Activated CD4-positive, alpha-beta T cell treated with anti-CD3 and anti-CD28 coated beads for 4 hours (primary cell): ENCODE data around the gene RFX8.
"Not testable (repeated sequence)": the region's sequence is repeated elsewhere in the genome, so short reads cannot be mapped to it uniquely, and the experiment has no call there.

Experiments
- DNase-seq, 2 donors: peaks; one replicate each; pipeline ENCODE4 v3.0.0-alpha.2; 2020

RFX8 gene

DNA sequence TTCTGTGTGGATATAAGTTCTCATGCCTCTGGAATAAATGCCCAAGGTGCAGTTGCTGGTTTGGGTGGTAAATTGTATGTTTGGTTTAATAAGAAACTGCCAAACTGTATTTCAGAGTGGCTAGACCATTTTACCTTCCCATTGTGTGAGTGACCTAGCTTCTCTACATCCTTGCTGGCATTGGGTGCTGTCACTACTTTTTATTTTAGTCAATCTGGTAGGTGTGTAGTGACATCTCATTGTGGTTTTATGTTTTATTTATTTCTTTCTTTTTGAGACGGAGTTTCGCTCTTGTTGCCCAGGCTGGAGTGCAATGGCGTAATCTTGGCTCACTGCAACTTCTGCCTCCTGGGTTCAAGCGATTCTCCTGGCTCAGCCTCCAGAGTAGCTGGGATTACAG lies 36.4 kb downstream of the RFX8 start:
- DNase-seq = not testable (repeated sequence)

DNA sequence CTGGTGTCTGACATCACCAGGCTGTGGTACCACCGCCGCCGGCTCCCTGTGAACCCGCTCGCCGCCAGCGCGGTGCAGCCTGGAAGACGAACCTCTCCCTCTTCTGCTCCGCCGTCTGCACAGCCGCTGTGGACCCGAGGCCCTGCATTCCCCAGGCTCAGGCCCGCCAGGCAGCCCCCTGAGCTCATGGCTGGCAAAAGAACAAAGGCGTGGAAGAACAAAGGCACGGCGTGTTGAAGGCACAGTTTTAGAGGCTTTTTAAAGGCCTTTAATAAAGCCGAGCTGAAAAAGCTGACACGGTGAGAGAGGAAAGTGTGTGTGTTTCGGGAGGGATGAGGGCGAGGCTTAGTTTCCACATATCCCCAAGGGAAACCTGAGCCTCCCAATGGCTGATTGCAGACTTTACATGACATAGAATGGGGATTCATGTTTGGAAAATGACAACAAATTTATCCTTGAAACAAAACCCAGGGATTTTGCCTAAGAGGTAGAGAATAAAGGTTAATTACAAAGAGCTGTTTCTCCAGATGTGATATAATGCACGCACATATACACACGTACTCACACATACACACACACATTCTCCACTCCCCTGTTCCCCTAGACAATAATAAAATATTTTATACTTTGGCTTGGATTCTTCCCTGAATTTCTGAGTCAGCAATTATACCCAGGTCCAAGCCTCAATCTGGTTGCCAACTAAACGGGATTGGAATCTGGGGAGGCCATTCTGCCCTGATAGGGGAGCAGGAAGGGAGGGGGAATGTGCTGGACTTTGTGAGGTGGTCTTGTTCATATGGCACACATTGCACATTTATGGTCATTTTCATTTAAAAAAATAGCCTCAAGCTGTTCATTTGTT lies 39.7 kb downstream of the RFX8 start:
- no peak for DNase-seq

DNA sequence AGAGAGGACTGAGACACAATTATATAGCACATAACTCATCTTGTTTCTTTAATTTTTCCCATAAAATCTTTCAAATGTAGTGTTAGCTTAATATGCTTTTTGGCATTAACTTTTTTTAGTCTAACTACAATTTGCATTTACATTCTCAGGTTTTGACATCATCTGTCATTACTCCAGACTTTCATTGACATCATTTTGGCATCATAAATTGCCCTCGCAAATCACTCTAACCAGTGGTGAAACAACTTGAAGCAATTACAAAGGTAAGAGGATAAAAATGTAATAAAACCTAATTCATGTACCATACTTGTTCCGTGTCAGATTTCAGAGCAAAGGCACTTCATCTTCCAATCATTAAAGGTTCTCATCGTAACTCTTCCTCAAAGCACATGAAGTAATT lies 41.4 kb downstream of the RFX8 start:
- DNase-seq = no peak

DNA sequence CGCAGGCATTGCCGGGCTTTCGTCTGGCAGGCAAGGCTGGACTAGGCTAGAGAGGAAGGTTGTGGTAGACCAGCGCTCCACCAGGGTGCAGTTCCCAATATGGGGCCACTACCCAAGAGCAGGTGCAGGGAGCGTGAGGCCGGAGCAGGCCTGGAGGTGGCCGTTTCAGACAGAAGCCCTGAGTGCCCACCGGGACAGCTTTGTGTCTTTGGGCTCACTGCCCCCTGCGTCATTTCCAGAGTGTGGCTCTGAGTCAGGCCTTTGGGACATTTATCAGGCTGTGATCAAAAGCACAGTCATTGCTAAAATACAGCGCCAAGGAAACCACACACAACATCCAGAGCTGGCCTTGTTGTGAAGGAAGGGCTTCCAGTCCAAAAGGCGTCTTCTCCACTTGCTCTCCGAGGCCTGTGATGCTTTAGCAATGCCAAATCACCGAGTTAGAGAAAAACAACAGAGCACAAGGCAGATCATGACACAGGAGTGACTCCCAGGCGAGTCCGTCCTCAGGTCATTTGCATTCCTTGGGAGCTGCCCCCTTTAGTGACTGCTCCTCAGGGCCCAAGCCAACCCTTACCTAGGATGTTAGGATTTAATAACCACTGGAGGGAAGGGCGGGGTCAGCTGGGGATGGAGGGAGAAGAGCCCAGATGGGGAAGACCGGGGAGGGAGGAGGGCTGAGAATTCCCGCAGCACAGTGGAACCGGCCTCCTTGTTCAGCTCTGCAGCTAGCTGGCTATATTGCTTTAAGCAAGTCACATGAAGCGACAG lies 42.3 kb downstream of the RFX8 start:
- no peak for DNase-seq

DNA sequence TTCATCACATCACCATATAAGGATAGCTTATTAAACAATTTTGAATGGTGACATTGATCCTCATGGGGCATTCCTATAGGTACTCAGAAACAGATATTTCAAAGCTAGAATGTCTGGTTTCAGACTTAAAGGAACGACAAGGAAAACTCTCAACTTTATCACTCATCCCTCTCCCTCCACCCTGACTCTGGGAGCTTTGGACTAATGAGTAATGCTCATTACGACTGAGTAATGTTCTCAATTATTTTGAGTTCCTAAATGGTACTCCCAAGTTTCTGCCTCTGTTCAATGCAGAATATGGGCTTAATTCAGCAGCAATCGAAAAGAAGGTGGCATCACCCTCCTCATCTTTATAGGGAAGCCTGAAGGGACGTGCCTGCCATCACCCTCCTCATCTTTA lies 43.4 kb downstream of the RFX8 start:
- no peak for DNase-seq

DNA sequence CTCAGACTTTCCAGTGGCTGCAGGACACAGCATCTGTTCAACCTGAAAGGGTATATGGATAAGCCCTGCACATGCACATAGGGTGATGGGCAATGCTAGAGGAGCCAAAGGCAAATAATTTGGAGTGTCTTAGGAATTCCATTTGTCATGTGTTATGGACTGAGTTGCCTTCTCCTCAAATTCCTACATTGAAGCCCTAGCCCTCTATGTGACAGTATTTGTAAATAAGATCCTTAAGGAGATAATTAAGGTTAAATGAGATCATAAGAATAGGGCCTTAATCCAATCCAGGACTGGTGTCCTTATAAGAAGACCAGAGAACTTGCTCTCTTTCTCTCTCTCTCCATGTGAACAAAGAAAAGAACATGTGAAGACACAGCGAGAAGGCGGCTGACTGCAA lies 44.8 kb downstream of the RFX8 start:
- DNase-seq = no peak

DNA sequence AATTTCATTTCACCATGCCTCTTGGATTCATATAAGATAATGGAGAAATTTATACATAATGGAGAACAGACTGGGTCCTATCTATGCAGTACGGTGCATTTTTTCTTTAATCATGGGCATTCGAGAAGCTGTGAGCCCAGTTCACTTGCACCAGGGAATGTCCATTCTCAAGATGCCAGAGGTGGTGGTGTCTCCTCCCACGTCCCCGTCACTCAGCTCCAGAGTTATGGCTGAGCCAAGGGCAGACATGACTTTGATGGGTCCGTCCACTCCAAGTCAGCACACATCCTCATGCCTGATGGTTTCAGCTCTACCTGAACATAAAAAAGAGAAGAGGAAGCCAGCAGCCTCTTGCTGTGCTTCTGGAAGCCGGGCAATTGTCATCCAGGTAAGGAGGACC lies 45.5 kb downstream of the RFX8 start:
- no peak for DNase-seq

DNA sequence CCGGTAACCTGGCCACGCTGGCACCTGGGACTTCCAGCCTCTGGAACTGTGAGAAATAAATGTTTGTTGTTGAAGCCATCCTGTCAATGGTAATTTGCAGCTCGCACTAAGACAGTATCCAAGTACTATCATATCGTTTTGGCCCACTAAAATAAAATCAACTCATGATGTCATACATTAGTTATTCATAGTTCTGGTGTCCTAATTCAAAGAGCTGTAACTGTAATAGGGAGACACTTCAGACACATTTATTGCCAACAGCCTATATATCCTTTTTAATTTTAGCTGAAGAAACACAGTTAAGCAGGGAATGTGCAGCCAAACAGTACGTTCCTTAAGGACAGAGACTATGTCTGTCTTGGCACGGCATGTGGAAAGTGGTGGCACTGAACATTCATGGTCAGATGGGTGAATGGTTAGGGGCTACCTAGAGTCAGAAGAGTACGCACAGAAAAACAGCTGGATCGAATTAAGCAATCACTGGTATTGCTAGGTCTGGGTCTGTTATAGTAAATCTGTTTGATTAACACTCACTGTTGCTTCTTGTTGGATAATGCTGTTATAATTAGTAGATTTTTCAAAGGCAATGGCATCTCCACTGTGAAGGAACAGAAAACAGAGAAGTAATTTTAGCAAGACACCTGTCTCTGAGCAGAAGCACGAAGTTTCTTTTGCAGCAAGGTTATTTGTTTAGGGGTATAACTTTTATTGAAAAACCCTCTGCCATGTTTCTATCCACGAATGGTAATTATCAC lies 46.3 kb downstream of the RFX8 start:
- DNase-seq = no peak

DNA sequence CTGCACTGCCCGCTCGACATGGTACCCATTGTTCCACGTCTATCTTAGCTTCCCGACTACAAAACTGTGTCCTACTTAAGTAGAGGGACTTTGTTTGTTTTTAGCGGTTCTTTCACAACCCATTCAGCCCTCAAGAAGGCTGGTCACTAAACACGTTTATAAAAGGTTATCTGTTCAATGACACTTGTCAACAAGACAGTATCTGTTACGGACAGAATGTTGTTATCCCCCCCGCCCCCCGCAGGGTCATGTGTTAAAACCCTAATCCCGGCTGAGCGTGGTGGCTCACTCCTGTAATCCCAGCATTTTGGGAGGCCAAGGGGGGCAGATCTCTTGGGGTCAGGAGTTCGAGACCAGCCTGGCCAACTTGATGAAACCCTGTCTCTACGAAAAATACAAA lies 47.2 kb downstream of the RFX8 start:
- DNase-seq = no peak

DNA sequence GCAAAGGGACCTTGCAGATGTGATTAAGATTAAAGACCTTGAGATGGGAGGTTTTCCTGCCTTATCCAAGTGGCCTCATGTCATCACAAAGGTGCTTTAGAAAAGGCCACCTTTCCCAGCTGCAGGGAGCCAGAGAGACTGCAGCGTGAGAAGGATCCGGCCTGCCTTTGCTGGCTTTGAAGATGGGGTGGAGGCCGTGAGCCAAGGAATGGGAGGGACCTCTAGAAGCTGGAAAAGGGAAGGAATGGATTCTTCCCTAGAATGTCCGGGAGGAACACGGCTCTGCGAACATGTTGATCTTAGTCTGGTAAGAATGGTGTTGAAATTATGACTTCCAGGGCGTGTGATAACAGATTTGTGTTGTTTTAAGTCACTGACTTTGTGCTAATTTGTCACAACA lies 47.7 kb downstream of the RFX8 start:
- no peak for DNase-seq

DNA sequence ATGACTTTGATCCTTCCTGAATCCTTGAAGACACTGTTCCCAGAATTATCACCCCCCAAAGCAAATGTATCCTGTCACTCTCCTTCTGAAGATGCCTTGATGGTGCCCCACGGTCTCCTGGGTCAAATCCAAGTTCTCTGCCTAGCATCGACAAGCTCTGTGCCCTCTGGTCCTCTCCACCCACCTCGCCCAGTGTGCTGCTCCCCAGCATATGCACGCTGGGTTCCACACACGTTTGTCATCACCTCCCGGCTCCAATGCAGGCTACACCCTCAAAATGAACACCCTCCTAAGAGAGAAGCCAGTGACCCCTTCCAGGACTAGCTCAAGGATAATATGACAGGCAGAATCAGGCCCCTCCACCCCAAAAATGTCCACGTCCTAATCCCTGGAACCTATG lies 48.1 kb downstream of the RFX8 start:
- DNase-seq = no peak

DNA sequence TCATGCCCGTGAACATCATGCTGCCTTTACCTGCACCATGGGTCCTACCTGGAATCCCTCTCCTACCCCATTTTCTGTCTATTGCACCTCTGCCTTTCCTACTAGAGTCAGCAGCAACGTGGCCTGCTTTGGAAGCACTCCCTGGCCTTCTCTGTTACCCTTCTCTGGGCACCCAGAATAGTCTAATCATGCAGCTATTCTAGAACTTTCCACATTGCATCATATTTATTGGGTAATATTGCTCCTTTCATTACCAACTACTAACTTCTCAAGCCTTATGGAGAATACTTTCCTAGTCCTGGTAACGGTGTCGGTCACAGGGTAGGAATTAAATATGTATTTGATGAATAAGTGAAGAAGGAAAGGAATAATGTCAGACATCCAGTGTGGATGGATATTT lies 54.3 kb downstream of the RFX8 start:
- DNase-seq = no peak

DNA sequence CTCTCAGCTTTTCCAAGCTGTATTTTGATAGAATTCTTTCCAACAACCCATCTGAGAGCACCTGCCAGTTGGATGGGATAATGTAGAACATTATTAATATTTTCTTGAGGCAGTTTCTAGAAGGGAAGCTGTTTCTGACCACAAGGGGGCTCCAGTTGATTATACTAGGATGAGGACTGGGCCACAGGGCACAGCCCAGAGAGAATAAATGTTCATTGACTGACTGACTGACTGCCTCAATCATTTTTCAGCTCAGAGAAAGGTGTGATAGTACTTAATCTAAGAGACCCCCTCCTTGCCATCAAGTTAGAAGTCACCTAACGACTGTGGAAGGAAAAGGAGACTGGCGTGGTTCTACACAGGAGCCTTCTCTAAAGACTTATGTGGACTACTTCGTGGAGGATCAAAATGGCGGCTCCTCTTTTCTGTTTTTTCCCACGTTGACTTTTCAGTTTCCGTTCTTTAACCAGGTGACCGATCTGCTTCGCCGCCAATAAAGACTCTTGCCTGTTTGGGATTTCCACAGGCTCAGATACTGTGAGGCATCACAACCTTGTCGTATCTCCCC lies 55.7 kb downstream of the RFX8 start:
- peak; percentile 66 to 75 for DNase-seq

DNA sequence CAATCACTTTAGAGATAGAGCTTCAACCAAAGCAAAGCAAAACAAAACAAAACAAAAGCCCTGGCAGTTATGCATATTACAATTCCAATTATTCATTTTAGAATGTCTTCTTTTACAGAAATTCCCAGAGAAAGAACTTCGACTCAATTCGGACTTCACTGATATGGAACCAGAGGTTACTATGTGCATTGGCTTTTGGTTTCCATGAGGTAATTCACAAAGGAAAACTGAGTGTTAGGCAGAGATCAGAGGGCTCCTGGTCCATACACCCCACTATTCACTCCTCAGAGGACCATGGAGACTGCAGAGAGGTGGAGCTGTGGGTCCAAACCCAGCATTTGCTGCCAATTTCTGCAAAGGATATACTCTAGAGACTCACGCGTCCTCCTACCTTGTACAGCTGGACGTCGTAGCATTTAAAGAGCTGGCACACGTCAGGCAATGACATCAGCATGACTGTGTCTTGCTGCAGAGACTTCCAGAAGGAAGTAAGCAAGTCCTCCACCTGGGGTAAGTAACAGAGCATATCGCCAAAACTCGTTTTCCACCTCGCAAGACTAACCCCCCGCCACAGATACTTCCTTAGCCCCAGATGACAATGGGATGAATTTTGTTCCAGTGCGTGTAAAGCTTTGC lies 56.3 kb downstream of the RFX8 start:
- DNase-seq = no peak

DNA sequence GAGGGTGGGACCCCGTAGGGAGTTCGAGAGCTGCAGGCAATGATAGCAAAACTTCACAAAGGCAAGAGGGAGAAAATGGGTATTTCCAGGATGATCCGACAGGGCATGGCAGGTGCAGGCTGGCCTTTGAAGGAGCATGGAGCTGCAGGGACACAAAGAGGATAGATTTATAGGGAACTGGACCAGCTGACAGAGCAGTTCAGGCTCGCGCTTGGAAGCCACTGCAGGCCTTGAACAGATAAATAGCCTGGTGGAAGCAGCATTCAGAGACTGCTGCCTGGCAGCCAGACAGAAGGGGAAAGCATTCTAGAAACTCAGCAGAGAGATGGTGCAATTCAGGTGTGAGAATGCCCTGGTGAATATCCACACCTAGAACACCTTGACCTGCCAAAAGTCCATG lies 58.3 kb downstream of the RFX8 start:
- DNase-seq = no peak

DNA sequence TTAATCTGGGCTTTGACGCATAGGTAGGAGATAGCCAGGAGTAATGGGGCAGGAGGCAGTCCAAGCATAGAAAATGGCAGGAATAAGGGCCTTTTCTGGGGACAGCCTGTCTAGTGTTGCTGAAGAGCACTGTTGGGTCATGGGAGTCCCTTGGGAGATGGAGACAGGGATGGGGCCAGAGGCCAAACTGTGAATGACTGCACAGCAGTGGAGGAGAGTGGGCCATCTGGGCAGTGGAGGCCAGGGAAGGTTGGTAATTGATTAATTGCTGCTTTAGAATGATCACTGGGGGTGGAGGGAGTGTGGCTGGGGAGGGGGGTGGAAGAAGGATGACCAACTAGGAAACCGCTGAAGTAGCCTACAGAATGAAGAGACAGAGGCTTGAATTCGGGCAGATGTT lies 59.0 kb downstream of the RFX8 start:
- no peak for DNase-seq

DNA sequence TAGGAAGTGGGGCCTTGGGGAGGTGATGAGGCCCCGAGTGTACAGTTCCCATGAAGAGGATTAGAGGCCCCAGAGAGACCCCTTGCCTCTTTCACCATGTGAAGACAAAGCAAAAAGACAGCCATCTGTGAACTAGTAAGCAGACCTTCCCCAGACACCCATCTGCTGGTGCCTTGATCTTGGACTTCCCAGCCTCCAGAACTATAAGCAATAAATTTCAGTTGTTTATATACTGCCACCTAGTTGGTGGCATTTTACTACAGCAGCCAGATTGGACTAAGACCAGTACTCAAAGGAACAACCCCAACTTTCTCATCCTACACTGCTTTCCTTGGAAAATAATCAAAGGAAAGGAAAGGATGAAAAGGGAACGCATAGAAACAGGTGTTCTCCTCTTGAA lies 59.7 kb downstream of the RFX8 start:
- DNase-seq = no peak

DNA sequence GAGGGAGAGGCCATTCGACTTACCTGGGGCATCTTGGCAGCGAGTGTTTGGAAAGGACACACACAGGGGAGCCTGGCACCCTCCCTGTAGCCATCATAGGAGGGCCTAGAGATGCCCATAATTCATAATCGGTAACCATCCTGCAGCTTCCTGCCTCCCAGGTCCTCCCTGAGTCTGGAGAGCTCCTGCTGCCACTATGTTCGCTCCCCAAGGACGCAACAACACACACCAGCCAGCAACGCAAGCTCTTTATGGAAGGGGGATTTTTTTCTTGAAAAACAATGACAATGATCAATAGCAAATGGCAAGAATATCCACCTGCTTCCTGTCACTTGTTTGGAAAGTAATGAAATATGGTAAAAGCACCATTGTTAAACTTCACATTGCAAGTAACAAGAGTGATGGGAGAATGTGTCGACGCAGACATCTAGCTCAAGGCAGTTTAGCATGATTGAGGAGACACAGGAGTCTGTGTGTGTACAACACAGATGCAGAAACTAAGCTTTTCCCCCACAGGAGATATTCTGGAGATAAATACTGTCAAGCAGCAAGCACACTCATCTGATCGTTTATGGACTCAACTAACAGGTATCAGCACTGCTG lies 62.7 kb downstream of the RFX8 start:
- no peak for DNase-seq

DNA sequence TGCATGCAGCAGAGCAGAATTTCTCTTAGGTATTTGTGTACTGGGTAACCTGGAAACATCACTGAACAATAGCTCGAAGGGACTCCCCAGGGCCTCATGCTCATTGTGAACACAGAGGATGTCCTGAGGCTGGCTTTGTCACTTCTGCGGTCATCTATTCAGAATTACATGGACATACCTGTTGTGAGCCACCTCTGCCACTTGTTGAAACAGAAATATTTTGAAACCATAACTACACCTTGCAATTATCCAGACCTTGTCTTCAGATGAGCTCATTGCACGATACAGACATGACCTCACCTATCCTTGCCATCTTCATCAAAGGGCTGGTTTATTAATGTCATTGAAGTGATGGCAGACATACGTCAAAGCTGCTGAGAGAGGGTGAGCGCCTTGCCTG lies 64.2 kb downstream of the RFX8 start:
- no peak for DNase-seq

DNA sequence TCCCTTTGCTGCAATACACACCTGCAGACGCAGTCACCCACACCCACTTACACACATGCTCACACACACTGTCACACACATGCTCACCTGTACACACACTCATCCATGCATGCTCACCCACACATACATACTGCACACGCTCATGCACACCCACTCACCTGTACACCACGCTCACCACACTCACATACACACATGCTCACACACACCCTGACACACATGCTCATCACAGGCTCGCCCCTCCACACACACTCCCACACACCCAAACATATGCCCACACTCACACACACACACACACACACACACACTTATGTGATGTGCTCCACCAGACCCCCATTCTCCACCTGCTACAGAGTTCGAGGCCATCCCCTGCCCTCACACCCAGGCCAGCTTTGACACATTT lies 64.8 kb downstream of the RFX8 start:
- DNase-seq = no peak

DNA sequence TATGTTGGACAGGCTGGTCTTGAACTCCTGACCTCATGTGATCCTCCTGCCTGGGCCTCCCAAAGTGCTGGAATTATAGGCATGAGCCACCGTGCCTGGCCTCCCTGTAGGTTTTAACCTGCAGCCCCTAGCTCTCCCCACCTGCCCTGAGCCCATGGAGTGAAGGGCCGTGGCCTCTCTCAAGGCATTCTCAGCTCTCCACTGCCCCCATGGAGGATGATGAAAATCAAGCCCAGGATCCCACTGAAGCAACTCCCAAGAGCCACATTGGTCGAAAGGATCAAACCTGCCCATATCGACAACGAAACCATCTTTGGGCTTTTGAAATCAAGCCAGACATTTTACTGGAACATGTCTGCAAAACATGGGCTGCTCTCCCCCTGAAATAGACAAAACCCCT lies 65.2 kb downstream of the RFX8 start:
- DNase-seq = no peak

DNA sequence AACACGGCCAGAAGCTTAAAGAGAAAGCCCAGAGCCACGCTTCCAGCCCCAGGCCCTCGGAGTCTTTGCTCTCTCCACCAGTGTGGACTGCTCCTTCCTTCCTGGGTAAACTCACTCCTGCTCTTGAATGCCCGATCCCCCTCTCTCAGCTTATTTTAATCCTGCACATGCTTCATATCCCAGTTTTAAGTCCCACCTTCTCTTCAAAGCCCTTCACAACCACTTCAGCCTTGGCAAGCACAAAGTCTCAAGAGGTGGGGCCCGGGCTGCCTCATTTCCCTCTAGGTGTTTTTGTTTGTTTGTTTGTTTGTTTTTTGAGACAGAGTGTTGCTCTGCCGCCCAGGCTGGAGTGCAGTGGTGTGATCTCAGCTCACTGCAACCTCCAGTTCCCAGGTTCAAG lies 66.0 kb downstream of the RFX8 start:
- no peak for DNase-seq
